Keratinocyte (primary cell): Measurements from ENCODE around the gene GALNT7. TPM values are rescaled to one million over a fixed set of nuclear protein-coding genes. Genes with fewer than 3 reads are reported as not detected.

ENCODE experiments used
- DNase-seq: peaks from one replicate; pipeline ENCODE4 v3.0.0-alpha.2; 2011; ENCODE audit warnings: low read depth, missing footprints, low spot score
- FAIRE-seq: peaks from 2 replicates; lab custom pipeline; 2011; peaks lifted over from hg19 to GRCh38; lab: Jason Lieb, UNC
- H2AFZ ChIP-seq: 2 replicates; pipeline ENCODE4 v1.6.0; 2012; ENCODE audit warnings: low read length, control low read depth, inconsistent platforms; ENCODE audit not compliant: control insufficient read depth
- H3K27ac ChIP-seq: 2 replicates; pipeline ENCODE4 v1.5.1; 2011; ENCODE audit warnings: low read length; ENCODE audit not compliant: control insufficient read depth, insufficient read depth
- H3K27me3 ChIP-seq: 3 replicates; pipeline ENCODE4 v1.6.0; 2011; ENCODE audit warnings: low read length; ENCODE audit not compliant: control insufficient read depth, insufficient read depth; ENCODE audit errors: extremely low read depth
- H3K36me3 ChIP-seq, 2 experiments: 2 replicates in 1 of 2; 3 replicates in 1 of 2; pipeline ENCODE4 v1.5.1; 2011; ENCODE audit warnings: low read length in 2 of 2, mild to moderate bottlenecking in 1 of 2; ENCODE audit not compliant: control insufficient read depth in 2 of 2, insufficient read depth in 2 of 2; ENCODE audit errors: extremely low read depth in 1 of 2
- H3K4me1 ChIP-seq: 3 replicates; pipeline ENCODE4 v1.5.1; 2011; ENCODE audit warnings: low read length; ENCODE audit not compliant: control insufficient read depth, insufficient read depth; ENCODE audit errors: extremely low read depth
- H3K4me2 ChIP-seq: 3 replicates; pipeline ENCODE4 v1.6.0; 2011; ENCODE audit warnings: low read depth, low read length; ENCODE audit not compliant: control insufficient read depth, insufficient read depth; ENCODE audit errors: extremely low read depth
- H3K4me3 ChIP-seq, 3 experiments: fragments of 200-600 bp in 1 of 3; sonication (generic) in 1 of 3; 2 replicates in 2 of 3; 3 replicates in 1 of 3; pipeline ENCODE4 v1.5.1; 2011 to 2016; ENCODE audit warnings: low read length in 3 of 3, mild to moderate bottlenecking in 3 of 3, control low read depth in 2 of 3, inconsistent platforms in 1 of 3, low read depth in 1 of 3, mixed read lengths in 1 of 3, mixed run types in 1 of 3, moderate library complexity in 1 of 3; ENCODE audit not compliant: control insufficient read depth in 2 of 3, insufficient read depth in 2 of 3; ENCODE audit errors: extremely low read depth in 1 of 3
- H3K79me2 ChIP-seq: 2 replicates; pipeline ENCODE4 v1.6.0; 2012; ENCODE audit warnings: low read length; ENCODE audit not compliant: control insufficient read depth, insufficient read depth
- H3K9ac ChIP-seq: 3 replicates; pipeline ENCODE4 v1.6.0; 2011; ENCODE audit warnings: low read length; ENCODE audit not compliant: control insufficient read depth, insufficient read depth; ENCODE audit errors: extremely low read depth
- H3K9me1 ChIP-seq: 3 replicates; pipeline ENCODE4 v1.6.0; 2011; ENCODE audit warnings: low read length; ENCODE audit not compliant: control insufficient read depth, insufficient read depth; ENCODE audit errors: extremely low read depth
- H3K9me3 ChIP-seq: 2 replicates; pipeline ENCODE4 v1.5.1; 2012; ENCODE audit warnings: low read depth, low read length; ENCODE audit not compliant: control insufficient read depth
- H4K20me1 ChIP-seq: 3 replicates; pipeline ENCODE4 v1.6.0; 2011; ENCODE audit warnings: low read length; ENCODE audit not compliant: control insufficient read depth, insufficient read depth; ENCODE audit errors: extremely low read depth
- CTCF ChIP-seq, 3 experiments: IDR thresholded peaks in 1 of 3; conservative IDR thresholded peaks in 1 of 3; optimal IDR thresholded peaks in 1 of 3; 2 replicates in 2 of 3; 3 replicates in 1 of 3; pipeline versions ENCODE3 to v1.5.1; 2011; ENCODE audit warnings: low read length in 3 of 3, mild to moderate bottlenecking in 3 of 3, moderate library complexity in 2 of 3, control low read depth in 1 of 3, inconsistent platforms in 1 of 3; ENCODE audit not compliant: insufficient read depth in 2 of 3; ENCODE audit errors: extremely low read depth in 1 of 3
- EZH2 ChIP-seq: IDR thresholded peaks from one replicate; pipeline ENCODE4 v1.6.1; 2012; ENCODE audit warnings: inconsistent platforms, mild to moderate bottlenecking, low read length, moderate library complexity
- dilution Hi-C: fragments of 300-500 bp; cut with MboI; formaldehyde crosslinking; loops from one replicate; pipeline ENCODE4 v1.7.0; 2020; ENCODE audit warnings: low sequenced_read_pairs; ENCODE audit not compliant: extremely low pct_ligation_motif_present
- polyA plus RNA-seq, 5 experiments: library from polyadenylated mRNA; depleted of rRNA in 3 of 5; stranded (reverse) in 3 of 5; stranded (forward) in 1 of 5; unstranded in 1 of 5; fragments of >200 nt; gene quantifications; 1 replicate in 1 of 5; 2 replicates in 3 of 5; 3 replicates in 1 of 5; pipeline versions ENCODE4 v1.2.1 to v1.2.3, GENCODE V29; 2011 to 2012; ENCODE audit warnings: missing spikeins in 2 of 5, low read depth in 1 of 5, low replicate concordance in 1 of 5

GALNT7 gene
- polyA plus RNA-seq, 1 donor (not counting 4 experiments of a cell fraction or from before 2014, with no cell fraction given) = 28.8 TPM

GRCh38 chr4:173314715-173315114 lies 146.1 kb downstream of the GALNT7 start:
- DNase-seq (no peak), FAIRE-seq (no peak)
- no peak overlapping the region for H3K4me3 ChIP-seq
- no peaks in the 10 kb centered on the region for H3K9me3 ChIP-seq
- no peak overlapping the region for H2AFZ ChIP-seq
- no peak overlapping the region for H3K4me2 ChIP-seq
- H3K79me2 ChIP-seq = no peaks in the 10 kb centered on the region
- TF ChIP-seq CTCF (optimal IDR thresholded peaks at IDR 0.05 in 1 of 3, IDR thresholded peaks at IDR 0.05 in 1 of 3, conservative IDR thresholded peaks at IDR 0.05 in 1 of 3; ENCODE audit: extremely low read depth in 1 of 3, insufficient read depth in 2 of 3, low read length in 3 of 3) = no peak
- TF ChIP-seq EZH2 = no peak
- H3K27me3 ChIP-seq = no peaks in the 10 kb centered on the region
- H4K20me1 ChIP-seq = no peaks in the 10 kb centered on the region
- no peaks in the 10 kb centered on the region for H3K9me1 ChIP-seq
- no peak overlapping the region for H3K27ac ChIP-seq
- peaks cover 14% of the 10 kb centered on the region for H3K4me1 ChIP-seq
- no peak overlapping the region for H3K9ac ChIP-seq
- peaks cover 3 to 4% of the 10 kb centered on the region in 2 experiments for H3K36me3 ChIP-seq
- dilution Hi-C loops = no loop called here

DNA sequence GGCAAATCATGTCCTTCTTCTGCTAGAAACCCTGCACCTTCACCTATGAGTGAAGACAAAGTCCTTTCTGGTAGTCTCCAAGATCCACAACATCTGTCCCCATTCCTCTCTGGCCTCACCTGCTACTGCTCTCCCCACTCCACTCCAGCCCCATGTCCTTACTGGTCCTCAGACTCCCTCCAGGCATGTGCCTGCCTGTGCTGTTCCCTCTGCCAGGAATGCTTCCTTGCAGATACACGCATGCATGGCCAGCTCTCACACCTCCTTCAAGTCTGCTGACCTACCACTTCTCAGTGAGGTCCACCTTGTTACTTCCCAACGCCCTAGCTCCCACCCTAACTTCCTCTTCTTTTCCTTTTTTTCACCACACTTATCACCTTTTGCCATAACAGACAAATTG lies 147.4 kb downstream of the GALNT7 start:
- H3K9ac ChIP-seq = no peak overlapping the region
- no peak overlapping the region for H2AFZ ChIP-seq
- H3K4me1 ChIP-seq = peaks cover 14% of the 10 kb centered on the region
- no peaks in the 10 kb centered on the region for H3K79me2 ChIP-seq
- dilution Hi-C loops = no loop called here
- H3K4me2 ChIP-seq = no peak overlapping the region
- H3K27ac ChIP-seq = no peak overlapping the region
- peaks cover 3 to 4% of the 10 kb centered on the region in 2 experiments for H3K36me3 ChIP-seq
- TF ChIP-seq EZH2 (no peak), CTCF (optimal IDR thresholded peaks at IDR 0.05 in 1 of 3, IDR thresholded peaks at IDR 0.05 in 1 of 3, conservative IDR thresholded peaks at IDR 0.05 in 1 of 3; ENCODE audit: extremely low read depth in 1 of 3, insufficient read depth in 2 of 3, low read length in 3 of 3) (no peak)
- DNase-seq (no peak), FAIRE-seq (no peak)
- H3K9me3 ChIP-seq = no peaks in the 10 kb centered on the region
- no peak overlapping the region for H3K4me3 ChIP-seq
- no peaks in the 10 kb centered on the region for H4K20me1 ChIP-seq
- H3K27me3 ChIP-seq = no peaks in the 10 kb centered on the region
- H3K9me1 ChIP-seq = no peaks in the 10 kb centered on the region
